ENCODE results near the gene CRIP3.
A peak's percentile ranks its signal among the peaks of the same experiment; 100 is the strongest.
"Not testable (repeated sequence)": the region's sequence is repeated elsewhere in the genome, so short reads cannot be mapped to it uniquely, and the experiment has no call there.

The CRIP3 gene

GRCh38 chr6:43308101-43308989 is at the start of gene CRIP3:
TSS of gene CRIP3 (minus strand) at chr6:43308826. CDS start at chr6:43308792, 34 bp downstream.
- peak; percentile 82 for DNase-seq

GRCh38 chr6:43355862-43356590 is 47.4 kb upstream of the CRIP3 start:
- no peak for DNase-seq

GRCh38 chr6:43351951-43352350 is 43.3 kb upstream of the CRIP3 start:
- not testable (repeated sequence) for DNase-seq

- DNase-seq: no peak
These were observed 38.8 kb upstream of the CRIP3 start for GRCh38 chr6:43347444-43347843.

GRCh38 chr6:43347021-43347420 is 38.4 kb upstream of the CRIP3 start:
- no peak for DNase-seq

- not testable (repeated sequence) for DNase-seq
These were observed 37.6 kb upstream of the CRIP3 start for GRCh38 chr6:43346243-43346642.

GRCh38 chr6:43339168-43339567 is 30.5 kb upstream of the CRIP3 start:
- no peak for DNase-seq

- no peak for DNase-seq
These were observed 29.6 kb upstream of the CRIP3 start for GRCh38 chr6:43338243-43338642.

- no peak for DNase-seq
These were observed 27.8 kb upstream of the CRIP3 start for GRCh38 chr6:43336382-43336781.

- DNase-seq: no peak
These were observed 26.8 kb upstream of the CRIP3 start for GRCh38 chr6:43335469-43335868.

GRCh38 chr6:43334466-43335095 is 26.0 kb upstream of the CRIP3 start:
- no peak for DNase-seq

- no peak for DNase-seq
These were observed 23.3 kb upstream of the CRIP3 start for GRCh38 chr6:43331891-43332290.

GRCh38 chr6:43331470-43331869 is 22.8 kb upstream of the CRIP3 start:
- no peak for DNase-seq

- peak; percentile 83 for DNase-seq
These were observed 19.9 kb upstream of the CRIP3 start for GRCh38 chr6:43328528-43328927.

GRCh38 chr6:43325876-43326275 is 17.2 kb upstream of the CRIP3 start:
- no peak for DNase-seq

GRCh38 chr6:43318011-43318410 is 9.4 kb upstream of the CRIP3 start:
- no peak for DNase-seq

GRCh38 chr6:43313813-43314212 is 5.2 kb upstream of the CRIP3 start:
- no peak for DNase-seq

GRCh38 chr6:43311666-43312065 is 3.0 kb upstream of the CRIP3 start:
- no peak for DNase-seq

GRCh38 chr6:43310624-43311023 is 2.0 kb upstream of the CRIP3 start:
- no peak for DNase-seq

- no peak for DNase-seq
These were observed 1.5 kb upstream of the CRIP3 start for GRCh38 chr6:43310134-43310533.

GRCh38 chr6:43308990-43309477 is 408 bp upstream of the CRIP3 start:
- no peak for DNase-seq

- DNase-seq: no peak
These were observed 1.1 kb downstream of the CRIP3 start for GRCh38 chr6:43307451-43308100.

GRCh38 chr6:43306086-43306485 is 2.5 kb downstream of the CRIP3 start:
- DNase-seq: no peak
